ENCODE measurements around the gene LPCAT1. TPM values are rescaled to one million over a fixed set of nuclear protein-coding genes. Genes with fewer than 3 reads are reported as not detected.
A peak's percentile ranks its signal among the peaks of the same experiment; 100 is the strongest.
"Not testable (repeated sequence)": the region's sequence is repeated elsewhere in the genome, so short reads cannot be mapped to it uniquely, and the experiment has no call there.

LPCAT1 gene
- total RNA-seq, 2 donors from 2014 or later, result 17.1 to 27.3 TPM

DNA sequence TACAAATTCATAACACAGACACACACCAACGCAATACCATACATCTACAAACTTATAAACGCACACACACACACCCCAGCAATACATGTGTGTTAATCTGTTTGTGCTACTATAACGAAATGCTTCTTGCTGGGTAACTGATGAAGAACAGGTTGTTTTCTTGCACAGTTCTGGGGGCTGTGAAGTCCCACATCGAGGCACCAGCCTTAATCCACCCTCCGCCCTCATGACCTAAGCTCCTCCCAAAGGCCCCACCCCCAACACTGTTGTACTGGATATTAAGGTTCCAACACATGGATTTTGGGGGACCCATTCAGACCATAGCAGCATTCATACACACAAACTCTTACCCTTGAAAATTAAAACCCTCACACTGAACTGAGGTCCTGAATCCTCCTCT, 38.8 kb upstream of the LPCAT1 start:
- Histone ChIP-seq H3K9ac (ENCODE audit: low read depth in 2 of 2, low read length in 2 of 2) (no peak overlapping the region), H3K4me3 (no peak overlapping the region), H3K27ac (no peak overlapping the region), H3K4me1 (no peaks in the 10 kb centered on the region), H3K36me3 (no peaks in the 10 kb centered on the region), H3K27me3 (no peaks in the 10 kb centered on the region), H3K9me3 (no peaks in the 10 kb centered on the region)
- TF ChIP-seq, protein P1, sequence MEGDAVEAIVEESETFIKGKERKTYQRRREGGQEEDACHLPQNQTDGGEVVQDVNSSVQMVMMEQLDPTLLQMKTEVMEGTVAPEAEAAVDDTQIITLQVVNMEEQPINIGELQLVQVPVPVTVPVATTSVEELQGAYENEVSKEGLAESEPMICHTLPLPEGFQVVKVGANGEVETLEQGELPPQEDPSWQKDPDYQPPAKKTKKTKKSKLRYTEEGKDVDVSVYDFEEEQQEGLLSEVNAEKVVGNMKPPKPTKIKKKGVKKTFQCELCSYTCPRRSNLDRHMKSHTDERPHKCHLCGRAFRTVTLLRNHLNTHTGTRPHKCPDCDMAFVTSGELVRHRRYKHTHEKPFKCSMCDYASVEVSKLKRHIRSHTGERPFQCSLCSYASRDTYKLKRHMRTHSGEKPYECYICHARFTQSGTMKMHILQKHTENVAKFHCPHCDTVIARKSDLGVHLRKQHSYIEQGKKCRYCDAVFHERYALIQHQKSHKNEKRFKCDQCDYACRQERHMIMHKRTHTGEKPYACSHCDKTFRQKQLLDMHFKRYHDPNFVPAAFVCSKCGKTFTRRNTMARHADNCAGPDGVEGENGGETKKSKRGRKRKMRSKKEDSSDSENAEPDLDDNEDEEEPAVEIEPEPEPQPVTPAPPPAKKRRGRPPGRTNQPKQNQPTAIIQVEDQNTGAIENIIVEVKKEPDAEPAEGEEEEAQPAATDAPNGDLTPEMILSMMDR (IDR thresholded peaks at IDR 0.05), result no peak
- intact Hi-C loops (cut with DNase I), result no loop called here
- DNase-seq, result no peak

DNA sequence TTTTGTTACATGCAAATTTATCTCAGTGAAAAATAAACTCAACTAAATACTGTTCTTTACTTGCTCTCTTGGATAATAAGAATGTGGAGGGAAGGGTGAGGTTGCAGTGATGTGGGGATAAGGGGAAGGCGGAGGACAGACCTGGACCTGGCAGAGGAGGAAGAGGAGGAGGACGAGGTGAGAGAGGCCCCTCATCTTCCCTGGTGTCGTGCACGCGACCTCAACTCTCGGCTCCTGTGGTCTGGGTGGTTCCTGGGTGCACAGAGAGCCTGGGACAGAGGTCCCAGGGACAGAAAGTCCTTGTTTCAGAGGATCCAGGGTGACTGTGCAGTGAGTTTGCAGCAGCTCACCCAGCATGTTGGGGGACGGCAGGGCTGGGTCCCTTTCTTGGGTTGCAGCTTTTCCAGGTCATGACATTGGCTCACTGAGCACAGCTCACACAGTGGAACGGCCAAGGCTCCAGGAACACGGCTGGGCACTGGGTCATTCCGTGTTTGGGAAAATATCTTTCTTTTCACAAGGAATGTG, 37.7 kb upstream of the LPCAT1 start:
- Histone ChIP-seq H3K9ac (ENCODE audit: low read depth in 2 of 2, low read length in 2 of 2) (no peak overlapping the region), H3K27me3 (no peaks in the 10 kb centered on the region), H3K9me3 (no peaks in the 10 kb centered on the region), H3K4me1 (no peaks in the 10 kb centered on the region), H3K27ac (no peak overlapping the region), H3K4me3 (no peak overlapping the region), H3K36me3 (no peaks in the 10 kb centered on the region)
- TF ChIP-seq, protein P1 (IDR thresholded peaks at IDR 0.05), result no peak
- no peak for DNase-seq
- intact Hi-C loops (cut with DNase I), result no loop called here

DNA sequence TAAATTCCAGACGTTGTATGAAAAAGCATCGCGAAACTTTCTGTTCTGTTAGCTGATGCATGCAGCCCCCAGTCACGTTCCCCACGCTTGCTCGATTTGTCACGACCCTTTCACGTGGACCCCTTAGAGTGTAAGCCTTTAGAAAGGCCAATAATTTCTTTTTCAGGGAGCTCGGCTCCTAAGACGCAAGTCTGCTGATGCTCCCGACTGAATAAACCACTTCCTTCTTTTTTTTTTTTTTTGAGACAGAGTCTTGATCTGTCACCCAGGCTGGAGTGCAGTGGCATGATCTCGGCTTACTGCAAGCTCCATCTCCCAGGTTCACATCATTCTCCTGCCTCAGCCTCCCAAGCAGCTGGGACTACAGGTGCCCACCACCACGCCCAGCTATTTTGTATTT, 36.7 kb upstream of the LPCAT1 start:
- H3K9me3 ChIP-seq; H3K36me3 ChIP-seq; intact Hi-C loops (cut with DNase I); DNase-seq; H3K9ac ChIP-seq (ENCODE audit: low read depth in 2 of 2, low read length in 2 of 2); H3K27ac ChIP-seq; H3K4me3 ChIP-seq; H3K27me3 ChIP-seq; H3K4me1 ChIP-seq: not testable (repeated sequence)

DNA sequence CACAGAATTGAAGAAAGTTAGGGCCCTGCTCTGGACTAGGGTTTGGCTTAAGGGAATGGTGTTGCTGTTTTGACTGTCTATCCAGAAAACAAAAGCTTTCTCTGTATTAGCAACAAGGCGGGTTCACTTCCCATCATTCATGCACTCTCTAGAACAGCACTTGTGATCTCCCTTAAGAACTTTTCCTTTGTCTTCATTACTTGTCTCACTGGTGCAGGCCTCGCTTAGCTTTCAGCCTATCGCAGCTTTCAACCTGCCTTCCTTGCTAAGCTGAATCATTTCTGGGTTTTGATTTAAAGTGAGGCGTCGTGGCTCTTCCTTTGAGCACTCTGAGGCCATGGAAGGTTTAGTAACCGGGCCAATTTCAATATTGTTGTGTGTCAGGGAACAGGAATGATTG, 35.2 kb upstream of the LPCAT1 start:
- Histone ChIP-seq H3K27me3 (no peaks in the 10 kb centered on the region), H3K4me1 (no peaks in the 10 kb centered on the region), H3K9ac (ENCODE audit: low read depth in 2 of 2, low read length in 2 of 2) (no peak overlapping the region), H3K4me3 (no peak overlapping the region), H3K9me3 (no peaks in the 10 kb centered on the region), H3K36me3 (no peaks in the 10 kb centered on the region), H3K27ac (no peak overlapping the region)
- intact Hi-C loops (cut with DNase I), result no loop called here
- TF ChIP-seq, protein P1 (IDR thresholded peaks at IDR 0.05), result no peak
- no peak for DNase-seq

DNA sequence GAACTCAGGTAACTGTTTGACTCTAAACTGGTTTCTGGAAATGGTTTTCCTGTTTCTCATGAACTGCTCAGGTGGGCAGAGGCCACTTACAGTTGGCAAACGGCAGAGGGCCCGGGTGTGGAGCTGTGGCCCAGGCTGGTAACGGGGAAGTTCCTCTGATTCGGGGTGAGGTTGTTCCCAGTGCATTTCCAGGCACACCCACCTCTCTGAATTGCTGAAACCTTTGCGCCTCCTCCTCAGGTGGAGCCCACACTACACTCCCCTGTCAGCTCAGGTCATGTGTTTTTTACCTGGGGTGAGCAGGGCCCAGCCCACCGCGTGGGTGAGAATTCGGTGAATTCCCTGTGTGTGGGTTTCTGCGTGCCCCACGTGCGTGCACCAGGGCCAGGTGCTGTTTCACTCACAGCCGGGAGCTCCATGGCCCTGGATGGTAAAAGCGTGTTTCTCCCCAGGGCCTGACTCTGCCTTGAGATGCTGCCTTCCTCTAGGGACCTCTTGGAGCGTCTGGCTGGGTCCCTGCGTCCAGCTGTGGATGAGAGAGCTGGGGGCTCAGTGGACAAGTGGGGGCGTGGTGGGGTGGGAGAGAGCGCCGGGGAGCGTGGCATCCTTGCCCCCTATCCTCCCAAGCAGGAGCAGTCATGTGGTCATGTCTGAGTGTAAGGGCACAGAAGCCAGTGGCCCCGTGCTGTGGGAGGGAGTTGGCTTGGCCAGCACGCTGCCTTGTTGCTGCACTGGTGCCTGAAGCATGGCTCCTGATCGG, 33.5 kb upstream of the LPCAT1 start:
- TF ChIP-seq, protein P1 (IDR thresholded peaks at IDR 0.05), result no peak
- no peak overlapping the region for H3K9ac ChIP-seq (ENCODE audit: low read depth in 2 of 2, low read length in 2 of 2)
- peak; percentile 64 for DNase-seq
- no peak overlapping the region for H3K27ac ChIP-seq
- H3K27me3 ChIP-seq, result no peaks in the 10 kb centered on the region
- H3K9me3 ChIP-seq, result no peaks in the 10 kb centered on the region
- no peak overlapping the region for H3K4me3 ChIP-seq
- intact Hi-C loops (cut with DNase I), result no loop called here
- no peaks in the 10 kb centered on the region for H3K4me1 ChIP-seq
- H3K36me3 ChIP-seq, result no peaks in the 10 kb centered on the region
